ENCODE measurements around the gene DAO.

The DAO gene

DNA sequence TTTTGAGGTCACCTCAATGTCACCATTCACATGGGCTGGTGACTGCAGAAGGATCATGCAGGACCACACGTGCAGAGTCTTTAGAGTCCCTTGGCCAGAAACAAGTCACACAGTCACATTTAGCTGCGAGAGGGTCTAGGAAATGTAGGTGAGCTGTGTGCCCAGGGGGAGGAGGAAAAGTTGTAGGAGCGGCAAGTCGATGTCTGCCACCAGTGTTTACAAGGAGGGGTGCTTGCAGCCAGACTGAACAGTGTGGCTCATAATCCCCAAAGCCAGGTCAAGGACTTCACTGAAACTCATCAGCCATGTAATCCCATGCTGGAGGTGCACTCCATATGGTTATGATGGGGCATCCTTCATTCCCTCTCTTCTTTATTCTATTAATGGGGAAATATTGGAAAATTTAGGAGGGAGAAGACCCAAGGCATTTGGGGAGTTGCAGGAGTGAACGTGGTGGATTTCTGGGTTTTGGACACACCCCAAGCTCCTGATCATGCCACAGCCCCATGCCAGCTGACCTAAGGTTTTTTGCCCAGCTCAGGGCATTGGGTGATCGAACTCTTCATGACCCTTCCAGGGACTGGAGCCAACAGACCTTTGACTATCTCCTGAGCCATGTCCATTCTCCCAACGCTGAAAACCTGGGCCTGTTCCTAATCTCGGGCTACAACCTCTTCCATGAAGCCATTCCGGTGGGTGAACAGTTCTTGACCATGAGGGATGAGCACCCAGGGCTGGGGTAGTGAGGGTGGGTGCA lies 7.2 kb downstream of the DAO start:
- ATAC-seq (ENCODE audit: insufficient read depth, low read depth) (no peak), DNase-seq (no peak)
- Histone ChIP-seq H3K27me3 (ENCODE audit: insufficient read depth, low read length, poor library complexity) (no peaks in the 10 kb centered on the region), H4K20me1 (ENCODE audit: insufficient read depth, low read length) (no peaks in the 10 kb centered on the region), H2AFZ (ENCODE audit: low read depth, low read length) (no peak overlapping the region), H3K4me3 (ENCODE audit: low read depth in 1 of 2, low read length in 2 of 2) (no peak overlapping the region), H3K4me2 (ENCODE audit: insufficient read depth, low read length) (no peak overlapping the region), H3K9ac (ENCODE audit: low read depth, low read length) (no peak overlapping the region), H3K4me1 (ENCODE audit: insufficient read depth, low read length) (no peaks in the 10 kb centered on the region), H3K9me3 (ENCODE audit: insufficient read depth, low read length, severe bottlenecking) (no peaks in the 10 kb centered on the region), H3K79me2 (ENCODE audit: insufficient read depth, low read length) (no peaks in the 10 kb centered on the region), H3K27ac (ENCODE audit: low read length) (no peak overlapping the region), H3K36me3 (ENCODE audit: insufficient read depth, low read length) (no peaks in the 10 kb centered on the region)
- TF ChIP-seq EZH2 (IDR thresholded peaks at IDR 0.05; ENCODE audit: borderline replicate concordance, low read depth, low read length, severe bottlenecking): no peak
- TF ChIP-seq, protein P1, sequence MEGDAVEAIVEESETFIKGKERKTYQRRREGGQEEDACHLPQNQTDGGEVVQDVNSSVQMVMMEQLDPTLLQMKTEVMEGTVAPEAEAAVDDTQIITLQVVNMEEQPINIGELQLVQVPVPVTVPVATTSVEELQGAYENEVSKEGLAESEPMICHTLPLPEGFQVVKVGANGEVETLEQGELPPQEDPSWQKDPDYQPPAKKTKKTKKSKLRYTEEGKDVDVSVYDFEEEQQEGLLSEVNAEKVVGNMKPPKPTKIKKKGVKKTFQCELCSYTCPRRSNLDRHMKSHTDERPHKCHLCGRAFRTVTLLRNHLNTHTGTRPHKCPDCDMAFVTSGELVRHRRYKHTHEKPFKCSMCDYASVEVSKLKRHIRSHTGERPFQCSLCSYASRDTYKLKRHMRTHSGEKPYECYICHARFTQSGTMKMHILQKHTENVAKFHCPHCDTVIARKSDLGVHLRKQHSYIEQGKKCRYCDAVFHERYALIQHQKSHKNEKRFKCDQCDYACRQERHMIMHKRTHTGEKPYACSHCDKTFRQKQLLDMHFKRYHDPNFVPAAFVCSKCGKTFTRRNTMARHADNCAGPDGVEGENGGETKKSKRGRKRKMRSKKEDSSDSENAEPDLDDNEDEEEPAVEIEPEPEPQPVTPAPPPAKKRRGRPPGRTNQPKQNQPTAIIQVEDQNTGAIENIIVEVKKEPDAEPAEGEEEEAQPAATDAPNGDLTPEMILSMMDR (IDR thresholded peaks at IDR 0.05; ENCODE audit: borderline replicate concordance, extremely low read depth, low read length, poor library complexity, severe bottlenecking): no peak

DNA sequence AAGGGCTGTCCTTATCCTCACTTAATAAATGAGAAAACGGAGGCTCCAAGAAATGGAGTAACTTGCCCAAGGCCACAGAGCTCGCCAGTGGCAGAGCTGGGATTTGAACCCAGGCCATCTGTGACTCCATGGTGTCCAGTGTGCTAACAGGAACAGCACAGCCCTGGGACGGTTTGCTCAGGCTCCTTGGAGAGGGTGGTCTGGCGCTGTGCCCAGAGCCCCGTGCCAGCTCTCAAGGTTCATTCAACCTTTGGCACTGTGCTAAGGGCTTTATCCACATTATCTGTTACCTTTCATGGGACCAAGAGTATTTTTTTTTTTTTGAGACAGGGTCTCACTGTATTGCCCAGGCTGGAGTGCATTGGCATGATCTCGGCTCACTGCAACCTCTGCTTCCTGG lies 8.1 kb downstream of the DAO start:
- Histone ChIP-seq H3K27ac (ENCODE audit: low read length) (no peak overlapping the region), H3K4me3 (ENCODE audit: low read depth in 1 of 2, low read length in 2 of 2) (no peak overlapping the region), H3K36me3 (ENCODE audit: insufficient read depth, low read length) (no peaks in the 10 kb centered on the region), H3K4me1 (ENCODE audit: insufficient read depth, low read length) (no peaks in the 10 kb centered on the region), H3K79me2 (ENCODE audit: insufficient read depth, low read length) (no peaks in the 10 kb centered on the region), H3K9ac (ENCODE audit: low read depth, low read length) (no peak overlapping the region), H3K9me3 (ENCODE audit: insufficient read depth, low read length, severe bottlenecking) (no peaks in the 10 kb centered on the region), H2AFZ (ENCODE audit: low read depth, low read length) (no peak overlapping the region), H4K20me1 (ENCODE audit: insufficient read depth, low read length) (no peaks in the 10 kb centered on the region), H3K27me3 (ENCODE audit: insufficient read depth, low read length, poor library complexity) (no peaks in the 10 kb centered on the region), H3K4me2 (ENCODE audit: insufficient read depth, low read length) (no peak overlapping the region)
- DNase-seq (no peak), ATAC-seq (ENCODE audit: insufficient read depth, low read depth) (no peak)
- TF ChIP-seq, protein P1 (IDR thresholded peaks at IDR 0.05; ENCODE audit: borderline replicate concordance, extremely low read depth, low read length, poor library complexity, severe bottlenecking): no peak
- TF ChIP-seq EZH2 (IDR thresholded peaks at IDR 0.05; ENCODE audit: borderline replicate concordance, low read depth, low read length, severe bottlenecking): no peak

DNA sequence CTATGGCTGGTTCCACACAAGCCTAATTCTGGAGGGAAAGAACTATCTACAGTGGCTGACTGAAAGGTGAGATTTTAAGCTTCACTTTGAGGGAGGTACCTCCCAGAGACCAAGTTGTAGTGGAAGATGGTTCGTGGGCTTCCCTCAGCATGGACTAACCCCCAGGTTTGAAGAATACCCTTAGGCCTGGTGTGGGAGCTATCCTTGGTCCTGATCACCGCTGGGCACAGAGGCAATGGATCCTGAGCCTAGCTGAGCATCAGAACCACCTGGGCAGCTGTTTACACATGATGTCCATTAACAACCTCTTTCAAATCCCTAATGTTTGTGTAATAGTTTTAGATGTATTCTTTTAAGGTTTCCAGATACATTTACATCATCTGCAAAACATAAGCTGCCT lies 10.3 kb downstream of the DAO start:
- DNase-seq (peak; percentile 53), ATAC-seq (ENCODE audit: insufficient read depth, low read depth) (peak; percentile 68; the same call in 2 of the 3 replicates)
- no peaks in the 10 kb centered on the region for H3K36me3 ChIP-seq (ENCODE audit: insufficient read depth, low read length)
- no peaks in the 10 kb centered on the region for H4K20me1 ChIP-seq (ENCODE audit: insufficient read depth, low read length)
- H3K4me1 ChIP-seq (ENCODE audit: insufficient read depth, low read length): no peaks in the 10 kb centered on the region
- TF ChIP-seq EZH2 (IDR thresholded peaks at IDR 0.05; ENCODE audit: borderline replicate concordance, low read depth, low read length, severe bottlenecking): no peak
- TF ChIP-seq, protein P1 (IDR thresholded peaks at IDR 0.05; ENCODE audit: borderline replicate concordance, extremely low read depth, low read length, poor library complexity, severe bottlenecking): no peak
- H3K27ac ChIP-seq (ENCODE audit: low read length): no peak overlapping the region
- H3K9me3 ChIP-seq (ENCODE audit: insufficient read depth, low read length, severe bottlenecking): no peaks in the 10 kb centered on the region
- no peak overlapping the region for H2AFZ ChIP-seq (ENCODE audit: low read depth, low read length)
- H3K79me2 ChIP-seq (ENCODE audit: insufficient read depth, low read length): no peaks in the 10 kb centered on the region
- H3K4me3 ChIP-seq (ENCODE audit: low read depth in 1 of 2, low read length in 2 of 2): no peak overlapping the region
- H3K9ac ChIP-seq (ENCODE audit: low read depth, low read length): no peak overlapping the region
- H3K27me3 ChIP-seq (ENCODE audit: insufficient read depth, low read length, poor library complexity): no peaks in the 10 kb centered on the region
- H3K4me2 ChIP-seq (ENCODE audit: insufficient read depth, low read length): no peak overlapping the region

All from DND-41 (cell line).